Activated CD8-positive, alpha-beta memory T cell treated with anti-CD3 and anti-CD28 coated beads, Interleukin-2, amount 10 ng/mL, durations not matched to agents 7 days and 5 days (primary cell): ENCODE data around the gene CADPS2. TPM values are rescaled to one million over a fixed set of nuclear protein-coding genes. Genes with fewer than 3 reads are reported as not detected.

ENCODE experiments used
- ATAC-seq: fragments of 150-1000 bp; cut with Tn5 transposase; one replicate; pipeline ENCODE4 v1.10.0; 2021; ENCODE audit warnings: moderate library complexity
- CTCF ChIA-PET: fragments of 350-600 bp; sonication (Branson Sonifier 250); formaldehyde crosslinking; loops from one replicate; lab custom pipeline; 2021; ENCODE audit warnings: antibody characterized with exemption; lab: Charles Lee
- DNase-seq: peaks from one replicate; pipeline ENCODE4 v3.0.0-alpha.2; 2020
- H3K27ac Mint-ChIP-seq: one replicate; pipeline ENCODE4 v1.8.0; 2021; ENCODE audit warnings: mild to moderate bottlenecking, mixed read lengths
- H3K27me3 Mint-ChIP-seq: one replicate; pipeline ENCODE4 v1.8.0; 2021; ENCODE audit warnings: mixed read lengths
- H3K36me3 Mint-ChIP-seq: one replicate; pipeline ENCODE4 v1.8.0; 2021; ENCODE audit warnings: mild to moderate bottlenecking, mixed read lengths
- H3K4me1 Mint-ChIP-seq: one replicate; pipeline ENCODE4 v1.8.0; 2021; ENCODE audit warnings: mixed read lengths
- H3K4me3 Mint-ChIP-seq: one replicate; pipeline ENCODE4 v1.8.0; 2021; ENCODE audit warnings: mild to moderate bottlenecking, moderate library complexity, mixed read lengths
- H3K9me3 Mint-ChIP-seq: one replicate; pipeline ENCODE4 v1.8.0; 2022; ENCODE audit warnings: low read depth, mixed read lengths
- total RNA-seq, 2 experiments: library from RNA; stranded (reverse); gene quantifications; one replicate each; pipeline ENCODE4 v1.2.3, GENCODE V29; 2021

Gene CADPS2
- total RNA-seq, 2 experiments from 2014 or later: not detected

GRCh38 chr7:122416336-122416735, 469.9 kb downstream of the CADPS2 start:
- Mint-ChIP-seq H3K36me3 (no peaks in the 10 kb centered on the region), H3K27ac (no peak overlapping the region), H3K4me1 (no peaks in the 10 kb centered on the region), H3K27me3 (no peaks in the 10 kb centered on the region), H3K9me3 (peaks cover 13% of the 10 kb centered on the region), H3K4me3 (no peak overlapping the region)
- ATAC-seq (no peak), DNase-seq (no peak)
- CTCF ChIA-PET: no interaction called here

GRCh38 chr7:122415510-122415909, 470.8 kb downstream of the CADPS2 start:
- CTCF ChIA-PET: no interaction called here
- H3K4me3 Mint-ChIP-seq: no peak overlapping the region
- no peaks in the 10 kb centered on the region for H3K36me3 Mint-ChIP-seq
- no peaks in the 10 kb centered on the region for H3K27me3 Mint-ChIP-seq
- DNase-seq: no peak
- H3K27ac Mint-ChIP-seq: no peak overlapping the region
- no peak for ATAC-seq
- peaks cover 13% of the 10 kb centered on the region for H3K9me3 Mint-ChIP-seq
- H3K4me1 Mint-ChIP-seq: no peaks in the 10 kb centered on the region

GRCh38 chr7:122413339-122413738, 472.9 kb downstream of the CADPS2 start:
- CTCF ChIA-PET: no interaction called here
- DNase-seq (no peak), ATAC-seq (no peak)
- H3K4me1 Mint-ChIP-seq: no peaks in the 10 kb centered on the region
- H3K9me3 Mint-ChIP-seq: peaks cover 11% of the 10 kb centered on the region
- H3K4me3 Mint-ChIP-seq: no peak overlapping the region
- no peaks in the 10 kb centered on the region for H3K27me3 Mint-ChIP-seq
- H3K27ac Mint-ChIP-seq: no peak overlapping the region
- no peaks in the 10 kb centered on the region for H3K36me3 Mint-ChIP-seq

- ATAC-seq (no peak), DNase-seq (no peak)
- Mint-ChIP-seq H3K4me3 (no peak overlapping the region), H3K27me3 (no peaks in the 10 kb centered on the region), H3K36me3 (no peaks in the 10 kb centered on the region), H3K27ac (no peak overlapping the region), H3K9me3 (peaks cover 8% of the 10 kb centered on the region), H3K4me1 (no peaks in the 10 kb centered on the region)
- CTCF ChIA-PET: no interaction called here
These were observed 473.4 kb downstream of the CADPS2 start for GRCh38 chr7:122412883-122413282.

GRCh38 chr7:122412441-122412840, 473.8 kb downstream of the CADPS2 start:
- no peaks in the 10 kb centered on the region for H3K27me3 Mint-ChIP-seq
- no peaks in the 10 kb centered on the region for H3K4me1 Mint-ChIP-seq
- H3K4me3 Mint-ChIP-seq: no peak overlapping the region
- peaks cover 5% of the 10 kb centered on the region for H3K9me3 Mint-ChIP-seq
- ATAC-seq (no peak), DNase-seq (no peak)
- no peak overlapping the region for H3K27ac Mint-ChIP-seq
- CTCF ChIA-PET: no interaction called here
- no peaks in the 10 kb centered on the region for H3K36me3 Mint-ChIP-seq

- Mint-ChIP-seq H3K36me3 (no peaks in the 10 kb centered on the region), H3K4me1 (no peaks in the 10 kb centered on the region), H3K9me3 (no peaks in the 10 kb centered on the region), H3K27ac (no peak overlapping the region), H3K4me3 (no peak overlapping the region), H3K27me3 (no peaks in the 10 kb centered on the region)
- CTCF ChIA-PET: no interaction called here
- ATAC-seq (no peak), DNase-seq (no peak)
These were observed 479.1 kb downstream of the CADPS2 start for GRCh38 chr7:122407195-122407594.

GRCh38 chr7:122403113-122403512, 483.1 kb downstream of the CADPS2 start:
- CTCF ChIA-PET: no interaction called here
- Mint-ChIP-seq H3K27ac (no peak overlapping the region), H3K4me3 (no peak overlapping the region), H3K36me3 (no peaks in the 10 kb centered on the region), H3K9me3 (peaks cover 4% of the 10 kb centered on the region), H3K4me1 (no peaks in the 10 kb centered on the region), H3K27me3 (no peaks in the 10 kb centered on the region)
- no peak for DNase-seq
- no peak for ATAC-seq

- ATAC-seq (no peak), DNase-seq (no peak)
- Mint-ChIP-seq H3K27me3 (no peaks in the 10 kb centered on the region), H3K9me3 (peaks cover 4% of the 10 kb centered on the region), H3K36me3 (no peaks in the 10 kb centered on the region), H3K4me3 (no peak overlapping the region), H3K4me1 (no peaks in the 10 kb centered on the region), H3K27ac (no peak overlapping the region)
- CTCF ChIA-PET: no interaction called here
These were observed 484.0 kb downstream of the CADPS2 start for GRCh38 chr7:122402235-122402634.

- CTCF ChIA-PET: no interaction called here
- peaks cover 4% of the 10 kb centered on the region for H3K9me3 Mint-ChIP-seq
- no peak overlapping the region for H3K4me3 Mint-ChIP-seq
- no peaks in the 10 kb centered on the region for H3K27me3 Mint-ChIP-seq
- H3K27ac Mint-ChIP-seq: no peak overlapping the region
- no peaks in the 10 kb centered on the region for H3K4me1 Mint-ChIP-seq
- H3K36me3 Mint-ChIP-seq: no peaks in the 10 kb centered on the region
- ATAC-seq (no peak), DNase-seq (no peak)
These were observed 488.9 kb downstream of the CADPS2 start for GRCh38 chr7:122397381-122397780.

GRCh38 chr7:122394512-122394911, 491.7 kb downstream of the CADPS2 start:
- no peaks in the 10 kb centered on the region for H3K4me1 Mint-ChIP-seq
- DNase-seq: no peak
- no peak overlapping the region for H3K27ac Mint-ChIP-seq
- no peaks in the 10 kb centered on the region for H3K36me3 Mint-ChIP-seq
- no peaks in the 10 kb centered on the region for H3K27me3 Mint-ChIP-seq
- no peak overlapping the region for H3K4me3 Mint-ChIP-seq
- CTCF ChIA-PET: no interaction called here
- ATAC-seq: no peak
- H3K9me3 Mint-ChIP-seq: no peaks in the 10 kb centered on the region

- H3K27me3 Mint-ChIP-seq: no peaks in the 10 kb centered on the region
- H3K27ac Mint-ChIP-seq: no peak overlapping the region
- H3K9me3 Mint-ChIP-seq: peaks cover 7% of the 10 kb centered on the region
- no peak for ATAC-seq
- no peak for DNase-seq
- CTCF ChIA-PET: no interaction called here
- H3K36me3 Mint-ChIP-seq: no peaks in the 10 kb centered on the region
- H3K4me3 Mint-ChIP-seq: no peak overlapping the region
- H3K4me1 Mint-ChIP-seq: no peaks in the 10 kb centered on the region
These were observed 501.7 kb downstream of the CADPS2 start for GRCh38 chr7:122384528-122384927.

GRCh38 chr7:122383934-122384333, 502.3 kb downstream of the CADPS2 start:
- no peak overlapping the region for H3K4me3 Mint-ChIP-seq
- no peak for DNase-seq
- H3K27ac Mint-ChIP-seq: no peak overlapping the region
- no peak for ATAC-seq
- no peaks in the 10 kb centered on the region for H3K4me1 Mint-ChIP-seq
- H3K9me3 Mint-ChIP-seq: peaks cover 7% of the 10 kb centered on the region
- CTCF ChIA-PET: no interaction called here
- H3K27me3 Mint-ChIP-seq: no peaks in the 10 kb centered on the region
- no peaks in the 10 kb centered on the region for H3K36me3 Mint-ChIP-seq

GRCh38 chr7:122380992-122381391, 505.3 kb downstream of the CADPS2 start:
- no peaks in the 10 kb centered on the region for H3K36me3 Mint-ChIP-seq
- no peak overlapping the region for H3K4me3 Mint-ChIP-seq
- no peaks in the 10 kb centered on the region for H3K27me3 Mint-ChIP-seq
- DNase-seq (no peak), ATAC-seq (no peak)
- H3K9me3 Mint-ChIP-seq: peaks cover 7% of the 10 kb centered on the region
- H3K27ac Mint-ChIP-seq: no peak overlapping the region
- H3K4me1 Mint-ChIP-seq: no peaks in the 10 kb centered on the region
- CTCF ChIA-PET: no interaction called here

GRCh38 chr7:122379491-122379890, 506.8 kb downstream of the CADPS2 start:
- H3K4me1 Mint-ChIP-seq: no peaks in the 10 kb centered on the region
- H3K9me3 Mint-ChIP-seq: peaks cover 7% of the 10 kb centered on the region
- CTCF ChIA-PET: no interaction called here
- no peak overlapping the region for H3K4me3 Mint-ChIP-seq
- ATAC-seq (no peak), DNase-seq (no peak)
- H3K27ac Mint-ChIP-seq: no peak overlapping the region
- no peaks in the 10 kb centered on the region for H3K27me3 Mint-ChIP-seq
- no peaks in the 10 kb centered on the region for H3K36me3 Mint-ChIP-seq

GRCh38 chr7:122369756-122370155, 516.5 kb downstream of the CADPS2 start:
- Mint-ChIP-seq H3K27me3 (no peaks in the 10 kb centered on the region), H3K36me3 (no peaks in the 10 kb centered on the region), H3K9me3 (no peaks in the 10 kb centered on the region), H3K4me1 (no peaks in the 10 kb centered on the region), H3K4me3 (no peak overlapping the region), H3K27ac (no peak overlapping the region)
- CTCF ChIA-PET: no interaction called here
- no peak for ATAC-seq
- DNase-seq: no peak
